Measurements from ENCODE around the gene SLC27A1.

SLC27A1 gene

GRCh38 chr19:17481986-17482385, 11.7 kb downstream of the SLC27A1 start:
- no peak for TF ChIP-seq CTCF (IDR thresholded peaks at IDR 0.05; ENCODE audit: low read depth, low read length, missing control alignments)
- H3K4me3 ChIP-seq (ENCODE audit: low read depth, low read length), result no peak overlapping the region
- no peak for DNase-seq (ENCODE audit: low read depth)

GRCh38 chr19:17482877-17483604, 12.7 kb downstream of the SLC27A1 start:
- H3K4me3 ChIP-seq (ENCODE audit: low read depth, low read length), result no peak overlapping the region
- DNase-seq (ENCODE audit: low read depth), result no peak
- TF ChIP-seq CTCF (IDR thresholded peaks at IDR 0.05; ENCODE audit: low read depth, low read length, missing control alignments), result no peak

GRCh38 chr19:17483605-17484002, 13.3 kb downstream of the SLC27A1 start:
- no peak for DNase-seq (ENCODE audit: low read depth)
- TF ChIP-seq CTCF (IDR thresholded peaks at IDR 0.05; ENCODE audit: low read depth, low read length, missing control alignments), result no peak
- no peak overlapping the region for H3K4me3 ChIP-seq (ENCODE audit: low read depth, low read length)

GRCh38 chr19:17484520-17485185, 14.3 kb downstream of the SLC27A1 start:
- DNase-seq (ENCODE audit: low read depth), result no peak
- H3K4me3 ChIP-seq (ENCODE audit: low read depth, low read length), result no peak overlapping the region
- TF ChIP-seq CTCF (IDR thresholded peaks at IDR 0.05; ENCODE audit: low read depth, low read length, missing control alignments), result no peak

GRCh38 chr19:17486545-17487240, 16.4 kb downstream of the SLC27A1 start:
- TF ChIP-seq CTCF (IDR thresholded peaks at IDR 0.05; ENCODE audit: low read depth, low read length, missing control alignments), result no peak

GRCh38 chr19:17487284-17488121, 17.2 kb downstream of the SLC27A1 start:
- H3K4me3 ChIP-seq (ENCODE audit: low read depth, low read length), result no peak overlapping the region
- no peak for TF ChIP-seq CTCF (IDR thresholded peaks at IDR 0.05; ENCODE audit: low read depth, low read length, missing control alignments)
- DNase-seq (ENCODE audit: low read depth), result no peak

More at GRCh38 chr19:17486545-17487240, 16.4 kb downstream of the SLC27A1 start:
- no peak overlapping the region for H3K4me3 ChIP-seq (ENCODE audit: low read depth, low read length)
- DNase-seq (ENCODE audit: low read depth), result no peak
